ENCODE results near the gene PRPF19.

Gene PRPF19

GRCh38 chr11:60858236-60858635 is 48.1 kb downstream of the PRPF19 start:
- Mint-ChIP-seq H3K27me3 (no peaks in the 10 kb centered on the region), H3K36me3 (peaks cover 3% of the 10 kb centered on the region), H3K9me3 (ENCODE audit: low read depth) (no peaks in the 10 kb centered on the region), H3K27ac (peak overlapping the region; percentile 14), H3K4me3 (no peak overlapping the region), H3K4me1 (ENCODE audit: low read depth) (peaks cover 47% of the 10 kb centered on the region)

DNA sequence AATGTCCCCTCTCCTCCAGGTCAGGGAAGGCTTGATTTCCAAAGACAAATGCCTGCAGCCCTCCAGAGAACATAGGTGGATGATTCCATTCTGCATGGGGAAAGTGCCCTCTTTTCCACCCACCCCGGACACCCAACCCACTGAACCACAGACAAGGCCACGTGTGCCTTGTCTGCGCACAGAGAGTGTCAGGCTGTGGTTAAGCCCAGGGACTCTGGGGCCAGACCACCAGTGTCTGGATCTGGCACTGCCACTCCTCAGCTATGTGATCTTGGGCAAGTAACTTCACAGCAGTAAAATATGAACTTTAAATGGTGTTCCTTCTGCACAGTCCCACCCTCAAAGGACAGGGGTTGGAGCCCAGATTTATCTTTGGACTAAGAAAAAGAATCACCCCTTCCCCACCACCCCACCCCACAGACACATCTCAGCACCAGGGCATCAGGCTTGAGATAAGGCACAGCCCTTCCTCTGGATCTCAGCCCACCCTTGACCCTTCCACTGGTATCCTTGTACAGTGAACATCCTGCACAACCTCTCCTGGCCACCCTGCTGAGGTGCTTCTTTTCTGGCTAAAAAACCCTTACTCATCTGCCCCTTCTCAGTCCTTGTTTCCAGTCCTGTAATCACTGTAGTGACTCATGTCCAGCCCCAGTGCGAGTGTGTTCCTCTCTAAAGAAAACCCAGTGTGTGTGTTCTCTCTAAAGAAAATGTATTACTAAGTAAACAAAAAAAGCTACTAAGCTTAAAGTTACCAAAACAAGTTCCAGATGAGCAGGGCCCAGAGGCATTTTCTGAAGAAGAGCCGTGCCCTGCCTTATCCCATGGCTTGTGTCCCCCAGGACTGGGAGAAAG is 48.8 kb downstream of the PRPF19 start:
- H3K4me3 Mint-ChIP-seq: no peak overlapping the region
- peak overlapping the region; percentile 14 for H3K27ac Mint-ChIP-seq
- no peaks in the 10 kb centered on the region for H3K9me3 Mint-ChIP-seq (ENCODE audit: low read depth)
- H3K4me1 Mint-ChIP-seq (ENCODE audit: low read depth): peaks cover 47% of the 10 kb centered on the region
- H3K36me3 Mint-ChIP-seq: peaks cover 5% of the 10 kb centered on the region
- no peaks in the 10 kb centered on the region for H3K27me3 Mint-ChIP-seq

- Mint-ChIP-seq H3K4me1 (ENCODE audit: low read depth) (peaks cover 47% of the 10 kb centered on the region), H3K9me3 (ENCODE audit: low read depth) (no peaks in the 10 kb centered on the region), H3K27ac (peak within 1 kb of the TSS; percentile 58), H3K36me3 (peaks cover 8% of the 10 kb centered on the region), H3K4me3 (peak within 1 kb of the TSS; percentile 77), H3K27me3 (no peaks in the 10 kb centered on the region)
Observed at GRCh38 chr11:60855726-60856633, 50.4 kb downstream of the PRPF19 start, which contains the start of gene PTGDR2. PTGDR2 (minus strand) TSS chr11:60855950; CDS start chr11:60853722, 2,228 bp downstream.

GRCh38 chr11:60854847-60855725 is 51.3 kb downstream of the PRPF19 start:
- Mint-ChIP-seq H3K27ac (no peak overlapping the region), H3K4me3 (peak overlapping the region; percentile 77), H3K9me3 (ENCODE audit: low read depth) (no peaks in the 10 kb centered on the region), H3K27me3 (no peaks in the 10 kb centered on the region), H3K4me1 (ENCODE audit: low read depth) (peaks cover 45% of the 10 kb centered on the region), H3K36me3 (peaks cover 10% of the 10 kb centered on the region)

DNA sequence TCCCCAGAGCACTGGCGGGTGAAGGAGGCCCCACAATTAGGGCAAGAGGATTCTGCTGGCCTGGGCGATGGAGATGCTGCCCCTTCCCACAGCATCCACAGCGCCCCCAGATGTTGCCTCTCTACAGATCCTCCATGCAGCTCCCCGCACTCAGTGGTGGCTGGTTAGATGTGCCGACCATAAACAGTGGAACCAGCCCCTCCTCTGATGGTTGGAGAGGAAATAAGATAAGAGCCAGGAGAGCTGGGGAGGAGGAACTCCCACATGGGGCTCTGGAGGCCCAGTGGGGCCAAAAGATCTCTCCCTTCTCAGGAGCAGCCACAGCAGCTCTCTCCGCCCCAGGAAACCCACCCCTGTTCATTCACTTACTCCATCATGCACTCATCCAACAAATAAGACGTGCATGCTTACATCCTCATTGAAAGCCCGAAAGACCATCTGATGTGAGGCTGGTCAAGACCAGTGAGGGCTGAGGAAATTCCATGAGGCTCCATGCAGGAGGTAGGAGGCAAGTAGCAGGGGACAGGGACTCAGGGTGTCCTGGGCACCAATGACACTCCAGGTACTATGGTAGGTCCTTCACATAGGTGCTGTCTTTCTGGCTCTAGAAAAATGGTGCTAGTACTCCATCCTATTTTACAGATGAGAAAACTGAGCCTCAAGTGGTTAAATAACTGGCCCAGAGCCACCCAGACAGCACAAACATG is 52.1 kb downstream of the PRPF19 start:
- Mint-ChIP-seq H3K36me3 (peaks cover 10% of the 10 kb centered on the region), H3K9me3 (ENCODE audit: low read depth) (no peaks in the 10 kb centered on the region), H3K4me1 (ENCODE audit: low read depth) (peaks cover 41% of the 10 kb centered on the region), H3K27ac (no peak overlapping the region), H3K27me3 (no peaks in the 10 kb centered on the region), H3K4me3 (no peak overlapping the region)

GRCh38 chr11:60852982-60853950 is 53.1 kb downstream of the PRPF19 start:
- Mint-ChIP-seq H3K4me1 (ENCODE audit: low read depth) (peaks cover 30% of the 10 kb centered on the region), H3K27me3 (no peaks in the 10 kb centered on the region), H3K9me3 (ENCODE audit: low read depth) (no peaks in the 10 kb centered on the region), H3K4me3 (no peak overlapping the region), H3K27ac (no peak overlapping the region), H3K36me3 (peaks cover 10% of the 10 kb centered on the region)

- H3K27me3 Mint-ChIP-seq: no peaks in the 10 kb centered on the region
- peaks cover 24% of the 10 kb centered on the region for H3K4me1 Mint-ChIP-seq (ENCODE audit: low read depth)
- H3K36me3 Mint-ChIP-seq: peaks cover 10% of the 10 kb centered on the region
- H3K27ac Mint-ChIP-seq: peak overlapping the region; percentile 12
- H3K4me3 Mint-ChIP-seq: no peak overlapping the region
- H3K9me3 Mint-ChIP-seq (ENCODE audit: low read depth): no peaks in the 10 kb centered on the region
Observed at GRCh38 chr11:60852117-60852981, 54.0 kb downstream of the PRPF19 start.

GRCh38 chr11:60851327-60852104 is 54.9 kb downstream of the PRPF19 start:
- no peaks in the 10 kb centered on the region for H3K9me3 Mint-ChIP-seq (ENCODE audit: low read depth)
- peaks cover 20% of the 10 kb centered on the region for H3K4me1 Mint-ChIP-seq (ENCODE audit: low read depth)
- H3K4me3 Mint-ChIP-seq: no peak overlapping the region
- peaks cover 10% of the 10 kb centered on the region for H3K36me3 Mint-ChIP-seq
- H3K27ac Mint-ChIP-seq: peak overlapping the region; percentile 12
- no peaks in the 10 kb centered on the region for H3K27me3 Mint-ChIP-seq

GRCh38 chr11:60849641-60850520 is 56.5 kb downstream of the PRPF19 start:
- H3K9me3 Mint-ChIP-seq (ENCODE audit: low read depth): no peaks in the 10 kb centered on the region
- H3K4me3 Mint-ChIP-seq: no peak overlapping the region
- H3K36me3 Mint-ChIP-seq: peaks cover 12% of the 10 kb centered on the region
- no peaks in the 10 kb centered on the region for H3K27me3 Mint-ChIP-seq
- H3K27ac Mint-ChIP-seq: no peak overlapping the region
- H3K4me1 Mint-ChIP-seq (ENCODE audit: low read depth): peaks cover 14% of the 10 kb centered on the region

DNA sequence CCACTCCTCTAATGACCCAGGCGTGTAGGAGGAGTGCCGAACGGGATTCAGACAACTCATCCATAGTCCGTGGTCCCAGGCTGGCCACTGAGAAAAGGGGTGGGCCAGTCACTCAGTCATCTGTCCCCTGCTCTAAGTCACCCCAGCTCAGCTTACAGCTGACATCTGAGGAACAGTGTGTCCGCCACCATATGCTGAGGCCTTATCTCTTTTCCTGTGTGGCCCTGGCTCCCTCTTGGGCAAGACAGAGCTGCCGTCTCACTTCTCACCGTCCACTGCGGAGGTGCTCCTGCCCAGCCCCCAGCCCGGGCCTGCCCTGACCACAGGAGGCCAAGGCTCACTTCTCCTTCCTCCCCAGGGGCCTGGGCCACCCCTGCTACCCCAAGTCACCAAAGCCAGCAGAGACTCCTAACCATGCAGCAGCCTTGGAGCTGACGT is 57.7 kb downstream of the PRPF19 start:
- no peaks in the 10 kb centered on the region for H3K9me3 Mint-ChIP-seq (ENCODE audit: low read depth)
- H3K27me3 Mint-ChIP-seq: no peaks in the 10 kb centered on the region
- H3K27ac Mint-ChIP-seq: no peak overlapping the region
- H3K4me3 Mint-ChIP-seq: no peak overlapping the region
- H3K4me1 Mint-ChIP-seq (ENCODE audit: low read depth): peaks cover 18% of the 10 kb centered on the region
- H3K36me3 Mint-ChIP-seq: peaks cover 16% of the 10 kb centered on the region

- Mint-ChIP-seq H3K9me3 (ENCODE audit: low read depth) (no peaks in the 10 kb centered on the region), H3K4me1 (ENCODE audit: low read depth) (peaks cover 23% of the 10 kb centered on the region), H3K27me3 (no peaks in the 10 kb centered on the region), H3K36me3 (peaks cover 17% of the 10 kb centered on the region), H3K4me3 (no peak overlapping the region), H3K27ac (peak overlapping the region; percentile 50)
Observed at GRCh38 chr11:60847896-60848295, 58.5 kb downstream of the PRPF19 start.
